ENCODE measurements around the gene GATAD1. TPM values are rescaled to one million over a fixed set of nuclear protein-coding genes. Genes with fewer than 3 reads are reported as not detected.
"Not testable (repeated sequence)": the region's sequence is repeated elsewhere in the genome, so short reads cannot be mapped to it uniquely, and the experiment has no call there.

GATAD1 gene
- total and polyA plus RNA-seq, 4 donors: 27.6 to 43.2 (median 39.2) TPM

DNA sequence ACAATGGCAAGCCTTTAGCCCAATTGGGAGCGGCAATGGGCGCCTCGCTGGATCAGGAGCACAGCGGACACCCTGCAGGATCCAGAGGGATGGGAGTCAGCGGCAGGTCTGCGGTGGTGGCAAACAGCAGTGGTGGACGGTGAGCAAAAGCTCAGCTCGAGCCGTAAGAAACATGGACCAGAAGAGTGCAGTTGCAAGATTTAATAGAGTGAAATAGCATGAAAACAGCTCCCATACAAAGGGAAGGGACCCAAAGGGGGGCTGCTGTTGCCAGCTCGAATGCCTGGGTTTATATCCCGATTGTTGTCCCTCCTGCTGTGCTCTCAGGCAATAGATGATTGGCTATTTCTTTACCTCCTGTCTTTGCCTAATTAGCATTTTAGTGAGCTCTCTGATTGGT lies 30.4 kb downstream of the GATAD1 start, which contains the start of gene ERVW-1:
Gene ERVW-1, minus strand, starts transcription at position 266 of the 400 bp plus-strand sequence. CDS start 7,565 bp downstream, outside the sequence.
- not testable (repeated sequence) for H3K4me1 ChIP-seq (ENCODE audit: control insufficient read depth, insufficient read depth, low read length); H3K36me3 ChIP-seq (ENCODE audit: control insufficient read depth, insufficient read depth, low read length); H3K4me3 ChIP-seq (ENCODE audit: low read depth, low read length); H3K27ac ChIP-seq (ENCODE audit: low read depth, low read length); DNase-seq (ENCODE audit: low read depth in 4 of 6, low spot score in 6 of 6); H3K9me3 ChIP-seq (ENCODE audit: control insufficient read depth, insufficient read depth, low read length); H3K27me3 ChIP-seq (ENCODE audit: control insufficient read depth, insufficient read depth, low read length)
- WGBS (ENCODE audit: insufficient coverage): 95% methylated on average over 9 of the region's 11 CpGs

DNA sequence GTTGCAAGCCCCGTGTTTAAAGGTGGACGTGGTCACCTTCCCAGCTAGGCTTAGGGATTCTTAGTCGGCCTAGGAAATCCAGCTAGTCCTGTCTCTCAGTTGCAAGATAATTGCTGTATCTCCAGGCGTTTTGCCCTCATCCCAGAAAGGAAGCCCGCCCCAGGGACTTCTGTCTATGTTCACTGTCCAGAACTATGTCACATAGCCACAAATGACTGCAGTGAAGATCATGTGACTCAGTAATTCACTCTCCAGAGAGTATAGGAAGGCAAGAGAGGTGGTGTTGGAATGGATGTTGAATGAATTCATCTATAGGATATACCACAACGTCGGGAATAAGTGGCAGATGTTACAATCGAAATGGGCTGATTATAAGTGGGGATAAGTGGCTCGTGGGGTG lies 30.8 kb downstream of the GATAD1 start:
- Histone ChIP-seq H3K36me3 (ENCODE audit: control insufficient read depth, insufficient read depth, low read length) (peaks cover 5% of the 10 kb centered on the region), H3K27me3 (ENCODE audit: control insufficient read depth, insufficient read depth, low read length) (no peaks in the 10 kb centered on the region), H3K4me1 (ENCODE audit: control insufficient read depth, insufficient read depth, low read length) (no peaks in the 10 kb centered on the region), H3K9me3 (ENCODE audit: control insufficient read depth, insufficient read depth, low read length) (no peaks in the 10 kb centered on the region), H3K27ac (ENCODE audit: low read depth, low read length) (no peak overlapping the region), H3K4me3 (ENCODE audit: low read depth, low read length) (no peak overlapping the region)
- WGBS (ENCODE audit: insufficient coverage): 95% methylated on average over 7 of the region's 9 CpGs
- DNase-seq (ENCODE audit: low read depth in 4 of 6, low spot score in 6 of 6): no peak

GRCh38 chr7:92478711-92479110 lies 31.4 kb downstream of the GATAD1 start:
- Histone ChIP-seq H3K27me3 (ENCODE audit: control insufficient read depth, insufficient read depth, low read length) (no peaks in the 10 kb centered on the region), H3K9me3 (ENCODE audit: control insufficient read depth, insufficient read depth, low read length) (no peaks in the 10 kb centered on the region), H3K4me3 (ENCODE audit: low read depth, low read length) (no peak overlapping the region), H3K4me1 (ENCODE audit: control insufficient read depth, insufficient read depth, low read length) (no peaks in the 10 kb centered on the region), H3K36me3 (ENCODE audit: control insufficient read depth, insufficient read depth, low read length) (peaks cover 5% of the 10 kb centered on the region), H3K27ac (ENCODE audit: low read depth, low read length) (no peak overlapping the region)
- no peak for DNase-seq (ENCODE audit: low read depth in 4 of 6, low spot score in 6 of 6)
- WGBS (ENCODE audit: insufficient coverage): 100% methylated on average over 3 of the region's 4 CpGs

DNA sequence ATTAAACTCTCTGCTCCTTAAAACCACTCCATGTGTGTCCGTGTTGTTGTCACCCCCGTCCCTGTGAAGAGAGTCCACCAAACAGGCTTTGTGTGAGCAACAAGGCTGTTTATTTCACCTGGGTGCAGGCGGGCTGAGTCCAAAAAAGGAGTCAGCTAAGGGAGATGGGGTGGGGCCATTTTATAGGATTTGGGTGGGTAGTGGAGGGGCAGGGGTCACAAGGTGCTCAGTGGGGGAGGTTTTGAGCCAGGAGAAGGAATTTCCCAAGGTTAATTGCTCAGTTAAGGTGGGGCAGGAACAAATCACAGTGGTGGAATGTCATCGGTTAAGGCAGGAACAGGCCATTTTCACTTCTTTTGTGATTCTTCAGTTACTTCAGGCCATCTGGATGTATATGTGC lies 31.9 kb downstream of the GATAD1 start:
- not testable (repeated sequence) for H3K4me1 ChIP-seq (ENCODE audit: control insufficient read depth, insufficient read depth, low read length); H3K27ac ChIP-seq (ENCODE audit: low read depth, low read length); H3K4me3 ChIP-seq (ENCODE audit: low read depth, low read length); H3K9me3 ChIP-seq (ENCODE audit: control insufficient read depth, insufficient read depth, low read length); H3K36me3 ChIP-seq (ENCODE audit: control insufficient read depth, insufficient read depth, low read length); DNase-seq (ENCODE audit: low read depth in 4 of 6, low spot score in 6 of 6); H3K27me3 ChIP-seq (ENCODE audit: control insufficient read depth, insufficient read depth, low read length)
- 94% methylated on average over 2 of the region's 4 CpGs for WGBS (ENCODE audit: insufficient coverage)

- not testable (repeated sequence) for H3K36me3 ChIP-seq (ENCODE audit: control insufficient read depth, insufficient read depth, low read length); H3K27me3 ChIP-seq (ENCODE audit: control insufficient read depth, insufficient read depth, low read length); DNase-seq (ENCODE audit: low read depth in 4 of 6, low spot score in 6 of 6); H3K9me3 ChIP-seq (ENCODE audit: control insufficient read depth, insufficient read depth, low read length); H3K4me3 ChIP-seq (ENCODE audit: low read depth, low read length); H3K4me1 ChIP-seq (ENCODE audit: control insufficient read depth, insufficient read depth, low read length); H3K27ac ChIP-seq (ENCODE audit: low read depth, low read length)
- WGBS (ENCODE audit: insufficient coverage): 62% methylated on average over 3 of the region's 6 CpGs
Observed at GRCh38 chr7:92483624-92484023, 36.3 kb downstream of the GATAD1 start.

DNA sequence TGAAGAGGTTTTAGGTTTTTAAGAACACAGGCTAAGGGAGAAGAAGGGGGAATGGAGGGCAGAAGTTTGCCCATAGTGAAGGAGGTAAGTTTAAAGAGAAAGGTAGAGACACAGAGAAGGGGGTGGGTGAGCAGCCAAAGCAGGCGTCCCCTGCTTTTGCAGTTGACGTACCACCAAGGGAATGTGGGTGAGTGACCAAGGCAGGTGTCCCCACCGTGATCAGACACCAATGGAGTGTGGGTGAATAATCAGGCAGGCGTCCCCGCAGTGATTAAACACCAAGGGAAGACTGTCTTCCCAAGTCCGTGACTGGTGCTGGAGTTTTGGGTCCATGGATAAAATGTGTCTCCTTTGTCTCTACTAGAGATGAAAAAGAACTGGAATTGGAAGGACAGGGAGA lies 36.9 kb downstream of the GATAD1 start:
- not testable (repeated sequence) for DNase-seq (ENCODE audit: low read depth in 4 of 6, low spot score in 6 of 6); H3K27me3 ChIP-seq (ENCODE audit: control insufficient read depth, insufficient read depth, low read length); H3K9me3 ChIP-seq (ENCODE audit: control insufficient read depth, insufficient read depth, low read length); H3K36me3 ChIP-seq (ENCODE audit: control insufficient read depth, insufficient read depth, low read length); H3K4me1 ChIP-seq (ENCODE audit: control insufficient read depth, insufficient read depth, low read length); H3K27ac ChIP-seq (ENCODE audit: low read depth, low read length); H3K4me3 ChIP-seq (ENCODE audit: low read depth, low read length)
- WGBS (ENCODE audit: insufficient coverage): 96% methylated on average over 6 of the region's 6 CpGs

GRCh38 chr7:92485267-92485892 lies 38.1 kb downstream of the GATAD1 start:
- peaks cover 9% of the 10 kb centered on the region for H3K36me3 ChIP-seq (ENCODE audit: control insufficient read depth, insufficient read depth, low read length)
- H3K4me3 ChIP-seq (ENCODE audit: low read depth, low read length): no peak overlapping the region
- H3K27ac ChIP-seq (ENCODE audit: low read depth, low read length): no peak overlapping the region
- no peaks in the 10 kb centered on the region for H3K9me3 ChIP-seq (ENCODE audit: control insufficient read depth, insufficient read depth, low read length)
- 95% methylated on average over 2 of the region's 2 CpGs for WGBS (ENCODE audit: insufficient coverage)
- no peaks in the 10 kb centered on the region for H3K4me1 ChIP-seq (ENCODE audit: control insufficient read depth, insufficient read depth, low read length)
- no peak for DNase-seq (ENCODE audit: low read depth in 4 of 6, low spot score in 6 of 6)
- H3K27me3 ChIP-seq (ENCODE audit: control insufficient read depth, insufficient read depth, low read length): no peaks in the 10 kb centered on the region

- no peak overlapping the region for H3K27ac ChIP-seq (ENCODE audit: low read depth, low read length)
- WGBS (ENCODE audit: insufficient coverage): 93% methylated on average over 1 of the region's 2 CpGs
- no peak overlapping the region for H3K4me3 ChIP-seq (ENCODE audit: low read depth, low read length)
- peaks cover 9% of the 10 kb centered on the region for H3K36me3 ChIP-seq (ENCODE audit: control insufficient read depth, insufficient read depth, low read length)
- H3K9me3 ChIP-seq (ENCODE audit: control insufficient read depth, insufficient read depth, low read length): no peaks in the 10 kb centered on the region
- no peak for DNase-seq (ENCODE audit: low read depth in 4 of 6, low spot score in 6 of 6)
- no peaks in the 10 kb centered on the region for H3K4me1 ChIP-seq (ENCODE audit: control insufficient read depth, insufficient read depth, low read length)
- no peaks in the 10 kb centered on the region for H3K27me3 ChIP-seq (ENCODE audit: control insufficient read depth, insufficient read depth, low read length)
Observed at GRCh38 chr7:92485974-92486373, 38.7 kb downstream of the GATAD1 start.

- H3K27ac ChIP-seq (ENCODE audit: low read depth, low read length): no peak overlapping the region
Observed at GRCh38 chr7:92487804-92488203, 40.5 kb downstream of the GATAD1 start.

GRCh38 chr7:92489634-92490033 lies 42.4 kb downstream of the GATAD1 start:
- no peak for DNase-seq (ENCODE audit: low read depth in 4 of 6, low spot score in 6 of 6)
- Histone ChIP-seq H3K36me3 (ENCODE audit: control insufficient read depth, insufficient read depth, low read length) (peaks cover 18% of the 10 kb centered on the region), H3K4me3 (ENCODE audit: low read depth, low read length) (no peak overlapping the region), H3K27me3 (ENCODE audit: control insufficient read depth, insufficient read depth, low read length) (no peaks in the 10 kb centered on the region), H3K9me3 (ENCODE audit: control insufficient read depth, insufficient read depth, low read length) (no peaks in the 10 kb centered on the region), H3K4me1 (ENCODE audit: control insufficient read depth, insufficient read depth, low read length) (no peaks in the 10 kb centered on the region), H3K27ac (ENCODE audit: low read depth, low read length) (no peak overlapping the region)
- WGBS (ENCODE audit: insufficient coverage): no CpG with 5 or more reads among the region's 1 CpG

More at GRCh38 chr7:92487804-92488203, 40.5 kb downstream of the GATAD1 start:
- Histone ChIP-seq H3K9me3 (ENCODE audit: control insufficient read depth, insufficient read depth, low read length) (no peaks in the 10 kb centered on the region), H3K4me1 (ENCODE audit: control insufficient read depth, insufficient read depth, low read length) (no peaks in the 10 kb centered on the region), H3K4me3 (ENCODE audit: low read depth, low read length) (no peak overlapping the region), H3K27me3 (ENCODE audit: control insufficient read depth, insufficient read depth, low read length) (no peaks in the 10 kb centered on the region), H3K36me3 (ENCODE audit: control insufficient read depth, insufficient read depth, low read length) (peaks cover 14% of the 10 kb centered on the region)
- peak in 1 of 6 donors; percentile 1 for DNase-seq (ENCODE audit: low read depth in 4 of 6, low spot score in 6 of 6)

Data from spinal cord (tissue), 10 donors.